Tibial artery (tissue), 4 donors: Measurements from ENCODE around the gene DBH.

Source experiments
- DNase-seq, 2 donors: peaks; one replicate each; pipeline ENCODE4 v3.0.0-alpha.2; 2019
- H3K27ac ChIP-seq, 2 donors: fragments of 200-600 bp; sonication (generic) in 1 of 2; 1 replicate in 1 of 2; 2 replicates in 1 of 2; pipeline ENCODE4 v1.5.1; 2018 to 2019; ENCODE audit warnings: mild to moderate bottlenecking in 1 of 2
- H3K27me3 ChIP-seq, 2 donors: fragments of 200-600 bp; sonication (generic) in 1 of 2; one replicate each; pipeline versions ENCODE4 v1.5.1 to v1.6.0; 2016 to 2019
- H3K36me3 ChIP-seq, 3 donors: fragments of 200-600 bp; sonication (generic) in 2 of 3; one replicate each; pipeline ENCODE4 v1.5.1; 2016 to 2019; ENCODE audit warnings: mild to moderate bottlenecking in 2 of 3
- H3K4me1 ChIP-seq, 4 donors: fragments of 200-600 bp; sonication (generic) in 2 of 4; 1 replicate in 3 of 4; 2 replicates in 1 of 4; pipeline ENCODE4 v1.5.1; 2016 to 2019
- H3K4me3 ChIP-seq, 2 donors: fragments of 200-600 bp; sonication (generic) in 1 of 2; 1 replicate in 1 of 2; 2 replicates in 1 of 2; pipeline ENCODE4 v1.5.1; 2018 to 2019; ENCODE audit warnings: mild to moderate bottlenecking in 2 of 2
- H3K9me3 ChIP-seq, 3 donors: fragments of 200-600 bp; sonication (generic) in 1 of 3; one replicate each; pipeline ENCODE4 v1.5.1; 2016 to 2019
- intact Hi-C: fragments of 100-400 bp; cut with DNase I; formaldehyde crosslinking; loops from one replicate; pipeline ENCODE4 v1.15.0; 2023; ENCODE audit warnings: low total_unique reads
- TF ChIP-seq, protein P1 (sequence below), 2 experiments: fragments of 200-600 bp in 1 of 2; fragments of 450-650 bp in 1 of 2; IDR thresholded peaks; one replicate each; pipeline ENCODE4 v1.5.1; 2017 to 2019; ENCODE audit warnings: antibody characterized with exemption in 2 of 2, mild to moderate bottlenecking in 1 of 2, moderate library complexity in 1 of 2

DBH gene

GRCh38 chr9:133601746-133602145 lies 34.4 kb upstream of the DBH start:
- H3K4me1 ChIP-seq, result no peaks in the 10 kb centered on the region
- no peak for DNase-seq

GRCh38 chr9:133602277-133602676 lies 33.9 kb upstream of the DBH start:
- Histone ChIP-seq H3K27me3 (peaks cover 0 to 64% of the 10 kb centered on the region in 2 donors), H3K27ac (no peak overlapping the region), H3K9me3 (peaks cover 5 to 17% (median 11%) of the 10 kb centered on the region in 3 donors), H3K4me1 (no peaks in the 10 kb centered on the region), H3K4me3 (no peak overlapping the region), H3K36me3 (no peaks in the 10 kb centered on the region)
- no peak for DNase-seq
- TF ChIP-seq, protein P1, sequence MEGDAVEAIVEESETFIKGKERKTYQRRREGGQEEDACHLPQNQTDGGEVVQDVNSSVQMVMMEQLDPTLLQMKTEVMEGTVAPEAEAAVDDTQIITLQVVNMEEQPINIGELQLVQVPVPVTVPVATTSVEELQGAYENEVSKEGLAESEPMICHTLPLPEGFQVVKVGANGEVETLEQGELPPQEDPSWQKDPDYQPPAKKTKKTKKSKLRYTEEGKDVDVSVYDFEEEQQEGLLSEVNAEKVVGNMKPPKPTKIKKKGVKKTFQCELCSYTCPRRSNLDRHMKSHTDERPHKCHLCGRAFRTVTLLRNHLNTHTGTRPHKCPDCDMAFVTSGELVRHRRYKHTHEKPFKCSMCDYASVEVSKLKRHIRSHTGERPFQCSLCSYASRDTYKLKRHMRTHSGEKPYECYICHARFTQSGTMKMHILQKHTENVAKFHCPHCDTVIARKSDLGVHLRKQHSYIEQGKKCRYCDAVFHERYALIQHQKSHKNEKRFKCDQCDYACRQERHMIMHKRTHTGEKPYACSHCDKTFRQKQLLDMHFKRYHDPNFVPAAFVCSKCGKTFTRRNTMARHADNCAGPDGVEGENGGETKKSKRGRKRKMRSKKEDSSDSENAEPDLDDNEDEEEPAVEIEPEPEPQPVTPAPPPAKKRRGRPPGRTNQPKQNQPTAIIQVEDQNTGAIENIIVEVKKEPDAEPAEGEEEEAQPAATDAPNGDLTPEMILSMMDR (IDR thresholded peaks at IDR 0.05), result no peak
- intact Hi-C loops, result no loop called here

More at GRCh38 chr9:133601746-133602145, 34.4 kb upstream of the DBH start:
- intact Hi-C loops, result no loop called here
- peaks cover 7 to 22% (median 16%) of the 10 kb centered on the region in 3 donors for H3K9me3 ChIP-seq
- no peak overlapping the region for H3K27ac ChIP-seq
- H3K36me3 ChIP-seq, result no peaks in the 10 kb centered on the region
- H3K4me3 ChIP-seq, result no peak overlapping the region
- TF ChIP-seq, protein P1 (IDR thresholded peaks at IDR 0.05), result no peak
- H3K27me3 ChIP-seq, result peaks cover 0 to 59% of the 10 kb centered on the region in 2 donors

DNA sequence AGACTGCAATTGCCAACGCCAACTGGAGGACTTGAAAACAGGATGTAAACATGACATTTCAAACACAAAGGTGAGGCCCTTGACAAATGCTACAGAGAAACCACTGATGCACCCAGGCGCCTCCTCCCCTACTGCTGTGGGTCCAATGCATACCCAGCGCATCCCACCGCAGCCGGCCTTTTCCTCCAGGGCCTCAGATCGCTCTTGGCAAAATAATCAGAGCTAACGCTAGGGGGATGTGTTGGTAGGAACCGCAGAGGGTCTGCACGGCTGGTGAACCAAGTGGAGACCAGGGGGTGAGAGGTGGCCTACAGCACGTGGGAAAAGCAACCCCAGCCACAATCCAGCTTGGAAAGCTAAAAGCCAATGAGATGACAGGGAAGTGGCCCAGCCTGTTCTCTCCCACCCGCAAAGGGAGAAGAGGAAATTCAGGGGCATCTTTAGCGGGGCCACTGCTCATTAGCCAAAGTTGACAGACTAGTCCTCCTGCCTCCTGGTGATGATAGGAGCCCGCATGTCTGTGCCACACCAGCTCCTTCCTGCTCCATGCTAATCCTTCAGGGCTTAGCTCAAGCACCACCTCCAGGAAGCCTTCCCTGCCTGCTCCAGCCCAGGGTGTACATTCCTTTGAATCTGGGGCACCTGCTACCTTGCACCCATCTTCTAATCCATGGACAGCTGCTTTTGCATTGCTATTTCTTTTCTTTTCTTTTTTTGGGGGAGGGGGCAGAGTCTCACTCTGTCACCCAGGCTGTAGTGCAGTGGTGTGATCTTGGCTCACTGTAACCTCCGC lies 32.8 kb upstream of the DBH start:
- intact Hi-C loops, result no loop called here
- no peak overlapping the region for H3K27ac ChIP-seq
- TF ChIP-seq, protein P1 (IDR thresholded peaks at IDR 0.05), result no peak
- H3K27me3 ChIP-seq, result peaks cover 0 to 75% of the 10 kb centered on the region in 2 donors
- no peak overlapping the region for H3K4me3 ChIP-seq
- no peak for DNase-seq
- peaks cover 0 to 7% (median under 1%) of the 10 kb centered on the region in 3 donors for H3K9me3 ChIP-seq
- no peaks in the 10 kb centered on the region for H3K4me1 ChIP-seq
- H3K36me3 ChIP-seq, result no peaks in the 10 kb centered on the region

- Histone ChIP-seq H3K9me3 (no peaks in the 10 kb centered on the region), H3K27ac (no peak overlapping the region), H3K36me3 (no peaks in the 10 kb centered on the region), H3K4me3 (no peak overlapping the region), H3K4me1 (peaks cover 0 to 5% (median 0%) of the 10 kb centered on the region in 4 donors), H3K27me3 (peaks cover 0 to 83% of the 10 kb centered on the region in 2 donors)
- intact Hi-C loops, result no loop called here
- DNase-seq, result no peak
- TF ChIP-seq, protein P1 (IDR thresholded peaks at IDR 0.05), result no peak
Measured at GRCh38 chr9:133604214-133604613, 31.9 kb upstream of the DBH start.

DNA sequence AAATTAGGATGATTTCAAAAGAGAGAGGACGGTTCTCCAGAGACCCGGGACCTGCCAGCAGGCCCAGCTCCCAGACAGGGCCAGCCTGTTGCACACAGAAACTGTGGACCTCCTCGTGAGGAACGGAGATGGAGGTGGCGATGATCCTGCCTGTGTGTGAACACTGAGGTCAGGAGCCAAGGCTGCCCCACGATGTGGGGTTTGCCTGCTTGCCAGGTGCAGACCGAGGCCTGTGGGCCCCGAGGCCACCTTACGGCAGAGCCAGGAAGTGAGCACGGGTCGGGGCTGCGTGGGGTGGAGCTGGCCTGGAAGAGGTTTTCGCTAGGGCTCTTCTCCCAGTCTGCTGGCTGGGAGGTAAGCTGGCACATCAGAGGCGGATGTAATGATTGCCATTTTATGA lies 31.3 kb upstream of the DBH start:
- no peak overlapping the region for H3K4me3 ChIP-seq
- H3K36me3 ChIP-seq, result no peaks in the 10 kb centered on the region
- DNase-seq, result no peak
- H3K27ac ChIP-seq, result no peak overlapping the region
- peaks cover 0 to 89% of the 10 kb centered on the region in 2 donors for H3K27me3 ChIP-seq
- TF ChIP-seq, protein P1 (IDR thresholded peaks at IDR 0.05), result no peak
- H3K4me1 ChIP-seq, result peaks cover 0 to 8% (median 0%) of the 10 kb centered on the region in 4 donors
- no peaks in the 10 kb centered on the region for H3K9me3 ChIP-seq
- intact Hi-C loops, result no loop called here
